NT2/D1 (cell line): ENCODE measurements around the gene SLC8A1.

Source experiments
- DNase-seq: peaks from one replicate; pipeline ENCODE4 v3.0.0-alpha.2; 2011; ENCODE audit warnings: low read depth, low spot score
- H3K27me3 ChIP-seq: 2 replicates; pipeline ENCODE4 v1.6.0; 2011; ENCODE audit warnings: mild to moderate bottlenecking; ENCODE audit not compliant: insufficient read length, insufficient read depth
- H3K36me3 ChIP-seq: 2 replicates; pipeline ENCODE4 v1.6.1; 2011; ENCODE audit warnings: mild to moderate bottlenecking, low read length, mixed read lengths; ENCODE audit not compliant: insufficient read depth, insufficient read length
- H3K4me1 ChIP-seq: 2 replicates; pipeline ENCODE4 v1.5.1; 2011; ENCODE audit not compliant: insufficient read depth, insufficient read length
- H3K4me3 ChIP-seq: 2 replicates; pipeline ENCODE4 v1.5.1; 2011; ENCODE audit warnings: low read depth; ENCODE audit not compliant: insufficient read length
- H3K9ac ChIP-seq: 2 replicates; pipeline ENCODE4 v1.6.0; 2011; ENCODE audit warnings: low read depth; ENCODE audit not compliant: insufficient read length
- H3K9me3 ChIP-seq: 2 replicates; pipeline ENCODE4 v1.5.1; 2011; ENCODE audit warnings: mild to moderate bottlenecking, low read length; ENCODE audit not compliant: insufficient read depth
- SUZ12 ChIP-seq: IDR thresholded peaks from 2 replicates; pipeline ENCODE4 v1.6.1; 2011; ENCODE audit not compliant: insufficient read length, insufficient read depth; ENCODE audit errors: extremely low read depth
- YY1 ChIP-seq: IDR thresholded peaks from 2 replicates; pipeline ENCODE4 v1.6.1; 2011; ENCODE audit not compliant: insufficient read length, insufficient read depth
- ZNF274 ChIP-seq: IDR thresholded peaks from 2 replicates; pipeline ENCODE4 v1.6.1; 2011; ENCODE audit warnings: mild to moderate bottlenecking, low read depth, low read length

The SLC8A1 gene

GRCh38 chr2:40283111-40283909 is 168.6 kb downstream of the SLC8A1 start:
- TF ChIP-seq YY1 (no peak), SUZ12 (no peak), ZNF274 (no peak)
- no peaks in the 10 kb centered on the region for H3K9me3 ChIP-seq
- no peak overlapping the region for H3K4me3 ChIP-seq
- H3K36me3 ChIP-seq: no peaks in the 10 kb centered on the region
- H3K9ac ChIP-seq: no peak overlapping the region
- DNase-seq: no peak
- H3K4me1 ChIP-seq: no peaks in the 10 kb centered on the region
- H3K27me3 ChIP-seq: no peaks in the 10 kb centered on the region

GRCh38 chr2:40282428-40282827 is 169.5 kb downstream of the SLC8A1 start:
- no peaks in the 10 kb centered on the region for H3K4me1 ChIP-seq

GRCh38 chr2:40281021-40281940 is 170.6 kb downstream of the SLC8A1 start:
- no peaks in the 10 kb centered on the region for H3K27me3 ChIP-seq
- H3K9me3 ChIP-seq: no peaks in the 10 kb centered on the region
- no peaks in the 10 kb centered on the region for H3K36me3 ChIP-seq
- no peaks in the 10 kb centered on the region for H3K4me1 ChIP-seq
- TF ChIP-seq YY1 (no peak), ZNF274 (no peak), SUZ12 (no peak)
- no peak overlapping the region for H3K9ac ChIP-seq
- DNase-seq: no peak
- H3K4me3 ChIP-seq: no peak overlapping the region

More at GRCh38 chr2:40282428-40282827, 169.5 kb downstream of the SLC8A1 start:
- H3K9me3 ChIP-seq: no peaks in the 10 kb centered on the region
- no peaks in the 10 kb centered on the region for H3K36me3 ChIP-seq
- no peak for DNase-seq
- H3K27me3 ChIP-seq: no peaks in the 10 kb centered on the region
- no peak overlapping the region for H3K4me3 ChIP-seq
- TF ChIP-seq YY1 (no peak), SUZ12 (no peak), ZNF274 (no peak)
- no peak overlapping the region for H3K9ac ChIP-seq

GRCh38 chr2:40279482-40279881 is 172.4 kb downstream of the SLC8A1 start:
- no peaks in the 10 kb centered on the region for H3K4me1 ChIP-seq
- TF ChIP-seq ZNF274 (no peak), SUZ12 (no peak), YY1 (no peak)
- H3K9ac ChIP-seq: no peak overlapping the region
- no peak for DNase-seq
- H3K9me3 ChIP-seq: no peaks in the 10 kb centered on the region
- no peaks in the 10 kb centered on the region for H3K27me3 ChIP-seq
- no peak overlapping the region for H3K4me3 ChIP-seq
- H3K36me3 ChIP-seq: no peaks in the 10 kb centered on the region

- H3K27me3 ChIP-seq: no peaks in the 10 kb centered on the region
Observed at GRCh38 chr2:40279001-40279400, 172.9 kb downstream of the SLC8A1 start.

GRCh38 chr2:40276076-40276475 is 175.8 kb downstream of the SLC8A1 start:
- H3K9me3 ChIP-seq: no peaks in the 10 kb centered on the region
- no peaks in the 10 kb centered on the region for H3K36me3 ChIP-seq
- no peaks in the 10 kb centered on the region for H3K4me1 ChIP-seq
- H3K27me3 ChIP-seq: no peaks in the 10 kb centered on the region
- H3K9ac ChIP-seq: no peak overlapping the region
- H3K4me3 ChIP-seq: no peak overlapping the region
- no peak for DNase-seq
- TF ChIP-seq ZNF274: no peak
- no peak for TF ChIP-seq SUZ12
- TF ChIP-seq YY1: no peak

More at GRCh38 chr2:40279001-40279400, 172.9 kb downstream of the SLC8A1 start:
- H3K9me3 ChIP-seq: no peaks in the 10 kb centered on the region
- H3K4me3 ChIP-seq: no peak overlapping the region
- no peak for DNase-seq
- TF ChIP-seq ZNF274 (no peak), YY1 (no peak), SUZ12 (no peak)
- H3K36me3 ChIP-seq: no peaks in the 10 kb centered on the region
- no peaks in the 10 kb centered on the region for H3K4me1 ChIP-seq
- H3K9ac ChIP-seq: no peak overlapping the region

GRCh38 chr2:40274270-40274669 is 177.6 kb downstream of the SLC8A1 start:
- no peaks in the 10 kb centered on the region for H3K9me3 ChIP-seq
- H3K36me3 ChIP-seq: no peaks in the 10 kb centered on the region
- no peak overlapping the region for H3K9ac ChIP-seq
- TF ChIP-seq ZNF274: no peak
- no peak for TF ChIP-seq SUZ12
- no peak for TF ChIP-seq YY1
- H3K4me3 ChIP-seq: no peak overlapping the region
- DNase-seq: no peak
- H3K4me1 ChIP-seq: no peaks in the 10 kb centered on the region
- H3K27me3 ChIP-seq: no peaks in the 10 kb centered on the region
